Upper lobe of right lung (tissue), 1 donor: ENCODE measurements around the gene SEMA3B. TPM values are rescaled to one million over a fixed set of nuclear protein-coding genes. Genes with fewer than 3 reads are reported as not detected.

Experiments used
- ATAC-seq: fragments of 200-7000 bp; cut with Tn5 transposase; one replicate; pipeline ENCODE4 v1.9.1; 2020; ENCODE audit warnings: mild to moderate bottlenecking, moderate library complexity
- DNase-seq: peaks from one replicate; pipeline ENCODE4 v3.0.0-alpha.2; 2020
- H3K27ac ChIP-seq: fragments of 200-600 bp; one replicate; pipeline ENCODE4 v1.8.0; 2022
- H3K27me3 ChIP-seq: fragments of 200-600 bp; one replicate; pipeline ENCODE4 v1.8.0; 2022; ENCODE audit warnings: mild to moderate bottlenecking
- H3K36me3 ChIP-seq: fragments of 200-600 bp; one replicate; pipeline ENCODE4 v1.8.0; 2022
- H3K4me1 ChIP-seq: fragments of 200-600 bp; one replicate; pipeline ENCODE4 v1.8.0; 2022
- H3K4me3 ChIP-seq: fragments of 200-600 bp; one replicate; pipeline ENCODE4 v1.8.0; 2022; ENCODE audit warnings: mild to moderate bottlenecking
- H3K9me3 ChIP-seq: fragments of 200-600 bp; one replicate; pipeline ENCODE4 v1.8.0; 2022
- intact Hi-C: fragments of 100-400 bp; cut with DNase I; formaldehyde crosslinking; loops from one replicate; pipeline ENCODE4 v1.11.0; 2022
- total RNA-seq: library from RNA; stranded (reverse); fragmentation: NEBNext Ultra II Directional; extraction: Animal tissue kit (Norgen Biotek cat#: 25700); gene quantifications from one replicate; pipeline ENCODE4 v1.2.1, GENCODE V29; 2021
- TF ChIP-seq, protein P1 (sequence below): fragments of 200-600 bp; IDR thresholded peaks from one replicate; pipeline ENCODE4 v1.8.0; 2022; ENCODE audit warnings: antibody characterized with exemption
- donor health status: DM: no; HTN: yes; CAD: no; lungs with severe emphysema.

SEMA3B gene
- total RNA-seq, 1 donor from 2014 or later, result 120 TPM

DNA sequence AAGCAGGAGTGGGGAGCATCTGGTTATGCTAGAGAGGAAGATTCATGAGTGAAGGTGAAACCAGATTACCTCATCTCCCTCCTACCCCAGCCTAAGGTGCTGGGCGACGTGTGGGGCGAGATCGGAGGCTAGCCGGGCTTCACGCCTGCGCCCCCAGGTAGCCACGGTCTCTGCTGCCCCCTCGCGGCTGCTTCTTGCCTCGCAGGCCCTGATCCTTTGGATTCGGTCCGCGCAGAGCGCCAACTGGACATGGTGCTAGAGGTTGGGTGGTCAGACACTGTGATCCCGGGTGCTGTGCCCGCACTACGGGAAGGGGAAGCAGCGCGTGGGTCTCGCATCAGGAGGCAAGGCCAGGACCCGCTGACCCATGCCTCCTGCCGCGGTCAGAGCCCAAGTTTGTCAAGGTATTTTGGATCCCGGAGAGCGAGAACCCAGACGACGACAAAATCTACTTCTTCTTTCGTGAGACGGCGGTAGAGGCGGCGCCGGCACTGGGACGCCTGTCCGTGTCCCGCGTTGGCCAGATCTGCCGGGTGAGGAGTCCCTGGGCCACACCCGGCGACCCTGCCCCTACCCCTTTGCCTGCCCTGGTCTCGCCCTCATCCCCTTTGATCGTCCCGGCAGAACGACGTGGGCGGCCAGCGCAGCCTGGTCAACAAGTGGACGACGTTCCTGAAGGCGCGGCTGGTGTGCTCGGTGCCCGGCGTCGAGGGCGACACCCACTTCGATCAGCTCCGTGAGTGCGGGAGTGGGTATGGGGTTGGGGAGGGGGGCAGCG is 4.2 kb downstream of the SEMA3B start:
- H3K27me3 ChIP-seq, result peaks cover 7% of the 10 kb centered on the region
- TF ChIP-seq, protein P1, sequence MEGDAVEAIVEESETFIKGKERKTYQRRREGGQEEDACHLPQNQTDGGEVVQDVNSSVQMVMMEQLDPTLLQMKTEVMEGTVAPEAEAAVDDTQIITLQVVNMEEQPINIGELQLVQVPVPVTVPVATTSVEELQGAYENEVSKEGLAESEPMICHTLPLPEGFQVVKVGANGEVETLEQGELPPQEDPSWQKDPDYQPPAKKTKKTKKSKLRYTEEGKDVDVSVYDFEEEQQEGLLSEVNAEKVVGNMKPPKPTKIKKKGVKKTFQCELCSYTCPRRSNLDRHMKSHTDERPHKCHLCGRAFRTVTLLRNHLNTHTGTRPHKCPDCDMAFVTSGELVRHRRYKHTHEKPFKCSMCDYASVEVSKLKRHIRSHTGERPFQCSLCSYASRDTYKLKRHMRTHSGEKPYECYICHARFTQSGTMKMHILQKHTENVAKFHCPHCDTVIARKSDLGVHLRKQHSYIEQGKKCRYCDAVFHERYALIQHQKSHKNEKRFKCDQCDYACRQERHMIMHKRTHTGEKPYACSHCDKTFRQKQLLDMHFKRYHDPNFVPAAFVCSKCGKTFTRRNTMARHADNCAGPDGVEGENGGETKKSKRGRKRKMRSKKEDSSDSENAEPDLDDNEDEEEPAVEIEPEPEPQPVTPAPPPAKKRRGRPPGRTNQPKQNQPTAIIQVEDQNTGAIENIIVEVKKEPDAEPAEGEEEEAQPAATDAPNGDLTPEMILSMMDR, result peak; percentile 98
- no peaks in the 10 kb centered on the region for H3K36me3 ChIP-seq
- peak; percentile 84 for ATAC-seq
- DNase-seq, result peak; percentile 94
- peaks cover 30% of the 10 kb centered on the region for H3K4me1 ChIP-seq
- H3K4me3 ChIP-seq, result peak overlapping the region; percentile 37
- no peaks in the 10 kb centered on the region for H3K9me3 ChIP-seq
- no peak overlapping the region for H3K27ac ChIP-seq
- intact Hi-C loops, result loop anchor here (5.0 kb wide), 2 partner anchors 46 to 81 kb away; partner anchors contain the start of gene GNAT1

DNA sequence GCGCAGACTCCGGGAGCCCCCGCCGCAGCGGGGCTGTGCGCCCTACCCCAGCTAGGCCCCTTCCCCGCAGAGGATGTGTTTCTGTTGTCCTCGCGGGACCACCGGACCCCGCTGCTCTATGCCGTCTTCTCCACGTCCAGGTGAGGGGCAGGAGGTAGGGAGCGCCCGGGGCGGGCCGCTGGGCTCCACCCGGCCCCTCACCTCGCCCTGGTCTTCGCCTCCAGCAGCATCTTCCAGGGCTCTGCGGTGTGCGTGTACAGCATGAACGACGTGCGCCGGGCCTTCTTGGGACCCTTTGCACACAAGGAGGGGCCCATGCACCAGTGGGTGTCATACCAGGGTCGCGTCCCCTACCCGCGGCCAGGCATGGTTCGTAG is 4.7 kb downstream of the SEMA3B start:
- Histone ChIP-seq H3K4me3 (peak overlapping the region; percentile 37), H3K4me1 (peaks cover 24% of the 10 kb centered on the region), H3K27me3 (peaks cover 7% of the 10 kb centered on the region), H3K9me3 (no peaks in the 10 kb centered on the region), H3K27ac (no peak overlapping the region), H3K36me3 (no peaks in the 10 kb centered on the region)
- ATAC-seq (no peak), DNase-seq (no peak)
- TF ChIP-seq, protein P1, result no peak
- intact Hi-C loops, result loop anchor here (5.0 kb wide), 2 partner anchors 46 to 81 kb away; partner anchors contain the start of gene GNAT1

DNA sequence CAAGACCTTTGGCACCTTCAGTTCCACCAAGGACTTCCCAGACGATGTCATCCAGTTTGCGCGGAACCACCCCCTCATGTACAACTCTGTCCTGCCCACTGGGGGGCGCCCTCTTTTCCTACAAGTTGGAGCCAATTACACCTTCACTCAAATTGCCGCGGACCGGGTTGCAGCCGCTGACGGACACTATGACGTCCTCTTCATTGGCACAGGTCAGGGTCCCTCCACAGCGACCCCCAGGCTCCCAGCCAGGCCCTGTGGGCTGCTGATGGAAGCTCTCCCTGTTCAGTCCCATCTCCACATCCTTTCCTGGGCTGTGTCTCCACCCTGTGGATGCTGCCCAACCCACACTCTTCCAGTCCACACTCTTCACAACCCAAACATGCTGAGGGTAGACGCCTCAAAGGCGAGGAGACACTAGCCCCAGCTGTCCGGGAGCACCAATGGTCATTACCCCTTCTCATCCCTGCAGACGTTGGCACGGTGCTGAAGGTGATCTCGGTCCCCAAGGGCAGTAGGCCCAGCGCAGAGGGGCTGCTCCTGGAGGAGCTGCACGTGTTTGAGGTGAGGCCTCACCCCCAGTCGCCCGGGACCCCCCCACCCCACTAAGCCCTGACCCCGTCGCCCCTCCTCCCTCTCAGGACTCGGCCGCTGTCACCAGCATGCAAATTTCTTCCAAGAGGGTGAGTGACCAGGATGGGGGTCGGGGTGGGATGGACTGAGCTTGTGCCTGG is 5.6 kb downstream of the SEMA3B start:
- TF ChIP-seq, protein P1, result peak; percentile 69
- peaks cover 7% of the 10 kb centered on the region for H3K27me3 ChIP-seq
- H3K36me3 ChIP-seq, result no peaks in the 10 kb centered on the region
- peak overlapping the region; percentile 3 for H3K27ac ChIP-seq
- intact Hi-C loops, result loop anchor here (5.0 kb wide), 2 partner anchors 47 to 82 kb away; partner anchors contain the start of gene GNAT1
- ATAC-seq (peak; percentile 57), DNase-seq (peak; percentile 86)
- H3K4me1 ChIP-seq, result peaks cover 21% of the 10 kb centered on the region
- H3K9me3 ChIP-seq, result no peaks in the 10 kb centered on the region
- H3K4me3 ChIP-seq, result no peak overlapping the region

GRCh38 chr3:50275141-50275995 is 6.4 kb downstream of the SEMA3B start:
- TF ChIP-seq, protein P1, result no peak
- H3K4me3 ChIP-seq, result no peak overlapping the region
- intact Hi-C loops, result no loop called here
- peaks cover 21% of the 10 kb centered on the region for H3K4me1 ChIP-seq
- DNase-seq (no peak), ATAC-seq (no peak)
- peaks cover 7% of the 10 kb centered on the region for H3K27me3 ChIP-seq
- no peaks in the 10 kb centered on the region for H3K9me3 ChIP-seq
- no peaks in the 10 kb centered on the region for H3K36me3 ChIP-seq
- H3K27ac ChIP-seq, result no peak overlapping the region

GRCh38 chr3:50275996-50276761 is 7.2 kb downstream of the SEMA3B start:
- H3K4me3 ChIP-seq, result no peak overlapping the region
- H3K9me3 ChIP-seq, result no peaks in the 10 kb centered on the region
- ATAC-seq (no peak), DNase-seq (no peak)
- intact Hi-C loops, result no loop called here
- H3K36me3 ChIP-seq, result no peaks in the 10 kb centered on the region
- H3K27ac ChIP-seq, result no peak overlapping the region
- peaks cover 21% of the 10 kb centered on the region for H3K4me1 ChIP-seq
- TF ChIP-seq, protein P1, result no peak
- peaks cover 7% of the 10 kb centered on the region for H3K27me3 ChIP-seq
